K562 (cell line): Measurements from ENCODE around the gene TMEM273. TPM values are rescaled to one million over a fixed set of nuclear protein-coding genes. Genes with fewer than 3 reads are reported as not detected.

ENCODE experiments used
- CREM ChIP-seq: IDR thresholded peaks from 2 replicates; pipeline ENCODE4 v1.6.1; 2014; ENCODE audit warnings: antibody characterized with exemption, low read depth
- DMBX1 ChIP-seq: fragments of 250-450 bp; sonication (Bioruptor Pico); IDR thresholded peaks from 2 replicates; pipeline ENCODE4 v1.8.0; 2022; ENCODE audit warnings: inconsistent platforms, mild to moderate bottlenecking, moderate library complexity, borderline replicate concordance
- MBD2 ChIP-seq: sonication (generic); IDR thresholded peaks from 2 replicates; pipeline ENCODE4 v1.6.1; 2016; ENCODE audit warnings: low read depth, borderline replicate concordance
- MXI1 ChIP-seq: IDR thresholded peaks from 2 replicates; pipeline ENCODE4 v1.6.1; 2011; ENCODE audit warnings: low read depth, mild to moderate bottlenecking, improper control_type of control experiment, low read length
- NEUROD1 ChIP-seq: fragments of 150-350 bp; IDR thresholded peaks from 2 replicates; pipeline ENCODE4 v1.6.1; 2014; ENCODE audit warnings: borderline replicate concordance, low read length, low read depth; ENCODE audit not compliant: partially characterized antibody
- NR2C1 ChIP-seq, 2 experiments: fragments of 450-650 bp; IDR thresholded peaks; 2 replicates each; pipeline ENCODE4 v1.6.1; 2017; ENCODE audit warnings: mild to moderate bottlenecking in 2 of 2, antibody characterized with exemption in 1 of 2, inconsistent platforms in 1 of 2, missing compliant biosample characterization in 1 of 2, missing genetic modification characterization in 1 of 2
- SMAD4 ChIP-seq: fragments of 250-450 bp; sonication (Bioruptor Pico); conservative IDR thresholded peaks from 2 replicates; pipeline ENCODE4 v1.8.0; 2021; ENCODE audit warnings: inconsistent platforms, mild to moderate bottlenecking, moderate library complexity
- SMARCA5 ChIP-seq: fragments of 450-650 bp; IDR thresholded peaks from 2 replicates; pipeline ENCODE4 v1.6.1; 2016
- SMARCC2 ChIP-seq: fragments of 450-650 bp; IDR thresholded peaks from 2 replicates; pipeline ENCODE4 v1.6.1; 2017; ENCODE audit warnings: antibody characterized with exemption, moderate library complexity, mild to moderate bottlenecking, low read depth
- STAT5B ChIP-seq: fragments of 250-450 bp; sonication (Bioruptor Pico); IDR thresholded peaks from 2 replicates; pipeline ENCODE4 v1.8.0; 2021; ENCODE audit warnings: mild to moderate bottlenecking, inconsistent platforms
- polyA plus RNA-seq, 8 experiments: library from polyadenylated mRNA; depleted of rRNA in 4 of 8; stranded (reverse) in 5 of 8; unstranded in 3 of 8; fragments of >200 nt; fragmentation: Nextera tagmentation in 2 of 8; fragmentation: Illumina TruSeq in 1 of 8; extraction: Ambion mirVana in 2 of 8; extraction: Trizol in 1 of 8; gene quantifications; 2 replicates each; pipeline versions ENCODE4 v1.2.1 to v1.2.3, GENCODE V29; 2011 to 2014; ENCODE audit warnings: inconsistent platforms in 1 of 8, missing spikeins in 1 of 8
- total RNA-seq, 7 experiments: library from RNA; depleted of rRNA in 6 of 7; stranded (reverse); fragments of >200 nt in 6 of 7; fragmentation: Illumina TruSeq in 2 of 7; extraction: Trizol in 2 of 7; gene quantifications; 2 replicates each; pipeline versions ENCODE4 v1.2.1 to v1.2.3, GENCODE V29; 2011 to 2021; ENCODE audit warnings: low replicate concordance in 1 of 7
- TF ChIP-seq, protein P1 (sequence below): fragments of 450-650 bp; IDR thresholded peaks from 2 replicates; pipeline ENCODE4 v1.6.1; 2016; ENCODE audit warnings: mild to moderate bottlenecking, moderate library complexity

Gene TMEM273
- total and polyA plus RNA-seq, 9 of the 15 experiments (the other 6 are each of a cell fraction or from before 2014, with no cell fraction given) = 39.2 to 131 (median 95.6) TPM

DNA sequence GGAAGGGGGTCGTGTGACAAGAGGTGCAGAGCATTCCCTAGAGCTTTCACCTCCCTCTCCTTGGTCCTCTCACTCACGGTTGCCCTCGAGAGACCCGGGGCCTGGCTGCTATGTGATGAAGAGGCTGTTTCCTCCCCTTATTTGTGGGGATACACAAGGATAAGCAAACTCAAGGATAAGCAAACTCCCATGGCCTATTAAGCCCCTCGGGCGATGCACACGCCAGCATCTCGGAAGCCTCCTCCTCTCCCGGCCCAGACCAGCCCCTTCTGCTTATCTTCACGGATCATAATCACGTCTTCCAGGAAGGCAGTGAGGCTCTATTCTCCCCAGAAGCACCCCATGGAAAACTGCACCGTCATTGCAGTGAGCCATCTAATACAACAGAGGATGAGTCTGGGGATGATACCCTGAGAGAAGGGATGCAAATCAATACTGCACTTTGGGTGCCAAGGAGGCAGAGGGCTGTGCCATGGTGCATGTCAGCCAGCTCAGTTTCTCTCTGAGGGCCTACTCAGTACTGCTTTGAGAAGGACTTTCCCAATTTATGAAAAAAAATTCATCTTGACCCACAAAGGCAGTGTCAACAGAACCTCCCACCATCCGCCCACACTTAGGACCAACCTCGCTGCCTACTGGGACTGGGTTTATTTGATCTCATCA lies 22.2 kb downstream of the TMEM273 start (continued):
- TF ChIP-seq, protein P1, sequence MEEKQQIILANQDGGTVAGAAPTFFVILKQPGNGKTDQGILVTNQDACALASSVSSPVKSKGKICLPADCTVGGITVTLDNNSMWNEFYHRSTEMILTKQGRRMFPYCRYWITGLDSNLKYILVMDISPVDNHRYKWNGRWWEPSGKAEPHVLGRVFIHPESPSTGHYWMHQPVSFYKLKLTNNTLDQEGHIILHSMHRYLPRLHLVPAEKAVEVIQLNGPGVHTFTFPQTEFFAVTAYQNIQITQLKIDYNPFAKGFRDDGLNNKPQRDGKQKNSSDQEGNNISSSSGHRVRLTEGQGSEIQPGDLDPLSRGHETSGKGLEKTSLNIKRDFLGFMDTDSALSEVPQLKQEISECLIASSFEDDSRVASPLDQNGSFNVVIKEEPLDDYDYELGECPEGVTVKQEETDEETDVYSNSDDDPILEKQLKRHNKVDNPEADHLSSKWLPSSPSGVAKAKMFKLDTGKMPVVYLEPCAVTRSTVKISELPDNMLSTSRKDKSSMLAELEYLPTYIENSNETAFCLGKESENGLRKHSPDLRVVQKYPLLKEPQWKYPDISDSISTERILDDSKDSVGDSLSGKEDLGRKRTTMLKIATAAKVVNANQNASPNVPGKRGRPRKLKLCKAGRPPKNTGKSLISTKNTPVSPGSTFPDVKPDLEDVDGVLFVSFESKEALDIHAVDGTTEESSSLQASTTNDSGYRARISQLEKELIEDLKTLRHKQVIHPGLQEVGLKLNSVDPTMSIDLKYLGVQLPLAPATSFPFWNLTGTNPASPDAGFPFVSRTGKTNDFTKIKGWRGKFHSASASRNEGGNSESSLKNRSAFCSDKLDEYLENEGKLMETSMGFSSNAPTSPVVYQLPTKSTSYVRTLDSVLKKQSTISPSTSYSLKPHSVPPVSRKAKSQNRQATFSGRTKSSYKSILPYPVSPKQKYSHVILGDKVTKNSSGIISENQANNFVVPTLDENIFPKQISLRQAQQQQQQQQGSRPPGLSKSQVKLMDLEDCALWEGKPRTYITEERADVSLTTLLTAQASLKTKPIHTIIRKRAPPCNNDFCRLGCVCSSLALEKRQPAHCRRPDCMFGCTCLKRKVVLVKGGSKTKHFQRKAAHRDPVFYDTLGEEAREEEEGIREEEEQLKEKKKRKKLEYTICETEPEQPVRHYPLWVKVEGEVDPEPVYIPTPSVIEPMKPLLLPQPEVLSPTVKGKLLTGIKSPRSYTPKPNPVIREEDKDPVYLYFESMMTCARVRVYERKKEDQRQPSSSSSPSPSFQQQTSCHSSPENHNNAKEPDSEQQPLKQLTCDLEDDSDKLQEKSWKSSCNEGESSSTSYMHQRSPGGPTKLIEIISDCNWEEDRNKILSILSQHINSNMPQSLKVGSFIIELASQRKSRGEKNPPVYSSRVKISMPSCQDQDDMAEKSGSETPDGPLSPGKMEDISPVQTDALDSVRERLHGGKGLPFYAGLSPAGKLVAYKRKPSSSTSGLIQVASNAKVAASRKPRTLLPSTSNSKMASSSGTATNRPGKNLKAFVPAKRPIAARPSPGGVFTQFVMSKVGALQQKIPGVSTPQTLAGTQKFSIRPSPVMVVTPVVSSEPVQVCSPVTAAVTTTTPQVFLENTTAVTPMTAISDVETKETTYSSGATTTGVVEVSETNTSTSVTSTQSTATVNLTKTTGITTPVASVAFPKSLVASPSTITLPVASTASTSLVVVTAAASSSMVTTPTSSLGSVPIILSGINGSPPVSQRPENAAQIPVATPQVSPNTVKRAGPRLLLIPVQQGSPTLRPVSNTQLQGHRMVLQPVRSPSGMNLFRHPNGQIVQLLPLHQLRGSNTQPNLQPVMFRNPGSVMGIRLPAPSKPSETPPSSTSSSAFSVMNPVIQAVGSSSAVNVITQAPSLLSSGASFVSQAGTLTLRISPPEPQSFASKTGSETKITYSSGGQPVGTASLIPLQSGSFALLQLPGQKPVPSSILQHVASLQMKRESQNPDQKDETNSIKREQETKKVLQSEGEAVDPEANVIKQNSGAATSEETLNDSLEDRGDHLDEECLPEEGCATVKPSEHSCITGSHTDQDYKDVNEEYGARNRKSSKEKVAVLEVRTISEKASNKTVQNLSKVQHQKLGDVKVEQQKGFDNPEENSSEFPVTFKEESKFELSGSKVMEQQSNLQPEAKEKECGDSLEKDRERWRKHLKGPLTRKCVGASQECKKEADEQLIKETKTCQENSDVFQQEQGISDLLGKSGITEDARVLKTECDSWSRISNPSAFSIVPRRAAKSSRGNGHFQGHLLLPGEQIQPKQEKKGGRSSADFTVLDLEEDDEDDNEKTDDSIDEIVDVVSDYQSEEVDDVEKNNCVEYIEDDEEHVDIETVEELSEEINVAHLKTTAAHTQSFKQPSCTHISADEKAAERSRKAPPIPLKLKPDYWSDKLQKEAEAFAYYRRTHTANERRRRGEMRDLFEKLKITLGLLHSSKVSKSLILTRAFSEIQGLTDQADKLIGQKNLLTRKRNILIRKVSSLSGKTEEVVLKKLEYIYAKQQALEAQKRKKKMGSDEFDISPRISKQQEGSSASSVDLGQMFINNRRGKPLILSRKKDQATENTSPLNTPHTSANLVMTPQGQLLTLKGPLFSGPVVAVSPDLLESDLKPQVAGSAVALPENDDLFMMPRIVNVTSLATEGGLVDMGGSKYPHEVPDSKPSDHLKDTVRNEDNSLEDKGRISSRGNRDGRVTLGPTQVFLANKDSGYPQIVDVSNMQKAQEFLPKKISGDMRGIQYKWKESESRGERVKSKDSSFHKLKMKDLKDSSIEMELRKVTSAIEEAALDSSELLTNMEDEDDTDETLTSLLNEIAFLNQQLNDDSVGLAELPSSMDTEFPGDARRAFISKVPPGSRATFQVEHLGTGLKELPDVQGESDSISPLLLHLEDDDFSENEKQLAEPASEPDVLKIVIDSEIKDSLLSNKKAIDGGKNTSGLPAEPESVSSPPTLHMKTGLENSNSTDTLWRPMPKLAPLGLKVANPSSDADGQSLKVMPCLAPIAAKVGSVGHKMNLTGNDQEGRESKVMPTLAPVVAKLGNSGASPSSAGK = no peak
- TF ChIP-seq SMARCC2 (peak; percentile 83), CREM (peak; percentile 75), STAT5B (CRISPR knock-in tag) (no peak), DMBX1 (CRISPR knock-in tag) (peak; percentile 78; the same call in 1 of the 2 replicates), NEUROD1 (no peak), NR2C1 (IDR thresholded peaks at IDR 0.05) (no peak), NR2C1 (tag; IDR thresholded peaks at IDR 0.05) (0 out of 2 replicates have a peak, but pooled peaks have one; percentile 39), MXI1 (no peak), SMAD4 (CRISPR knock-in tag) (peak; percentile 85), MBD2 (peak; percentile 30; the same call in 1 of the 2 replicates), SMARCA5 (no peak)
